Progenitor cell of endocrine pancreas (in vitro differentiated cells): ENCODE results near the gene CYS1. TPM values are rescaled to one million over a fixed set of nuclear protein-coding genes. Genes with fewer than 3 reads are reported as not detected.
A peak's percentile ranks its signal among the peaks of the same experiment; 100 is the strongest.

Experiments used
- DNase-seq: peaks from one replicate; pipeline ENCODE4 v3.0.0; 2021; ENCODE audit warnings: low spot score; ENCODE audit not compliant: unreplicated experiment
- H3K27ac Mint-ChIP-seq: 2 replicates; pipeline ENCODE4 v1.8.0; 2021; ENCODE audit warnings: mild to moderate bottlenecking, moderate library complexity, mixed read lengths
- H3K27me3 Mint-ChIP-seq: 2 replicates; pipeline ENCODE4 v1.8.0; 2021; ENCODE audit warnings: mixed read lengths
- H3K36me3 Mint-ChIP-seq: 2 replicates; pipeline ENCODE4 v1.8.0; 2022; ENCODE audit warnings: mixed read lengths; ENCODE audit not compliant: insufficient read depth
- H3K4me1 Mint-ChIP-seq: 2 replicates; pipeline ENCODE4 v1.8.0; 2021; ENCODE audit warnings: low read depth, mixed read lengths
- H3K4me3 Mint-ChIP-seq: 2 replicates; pipeline ENCODE4 v1.8.0; 2021; ENCODE audit warnings: low read depth, mild to moderate bottlenecking, moderate library complexity, mixed read lengths
- H3K9me3 Mint-ChIP-seq: 2 replicates; pipeline ENCODE4 v1.8.0; 2021; ENCODE audit warnings: low read depth, mixed read lengths
- CTCF ChIP-seq: fragments of 200-600 bp; sonication (generic); IDR thresholded peaks from one replicate; pipeline ENCODE4 v1.5.0; 2021; ENCODE audit warnings: antibody characterized with exemption, mild to moderate bottlenecking; ENCODE audit not compliant: unreplicated experiment
- total RNA-seq: library from RNA; stranded (reverse); gene quantifications from 2 replicates; pipeline ENCODE4 v1.2.1, GENCODE V29; 2021

The CYS1 gene
- total RNA-seq, 1 donor from 2014 or later = 2.3 TPM

DNA sequence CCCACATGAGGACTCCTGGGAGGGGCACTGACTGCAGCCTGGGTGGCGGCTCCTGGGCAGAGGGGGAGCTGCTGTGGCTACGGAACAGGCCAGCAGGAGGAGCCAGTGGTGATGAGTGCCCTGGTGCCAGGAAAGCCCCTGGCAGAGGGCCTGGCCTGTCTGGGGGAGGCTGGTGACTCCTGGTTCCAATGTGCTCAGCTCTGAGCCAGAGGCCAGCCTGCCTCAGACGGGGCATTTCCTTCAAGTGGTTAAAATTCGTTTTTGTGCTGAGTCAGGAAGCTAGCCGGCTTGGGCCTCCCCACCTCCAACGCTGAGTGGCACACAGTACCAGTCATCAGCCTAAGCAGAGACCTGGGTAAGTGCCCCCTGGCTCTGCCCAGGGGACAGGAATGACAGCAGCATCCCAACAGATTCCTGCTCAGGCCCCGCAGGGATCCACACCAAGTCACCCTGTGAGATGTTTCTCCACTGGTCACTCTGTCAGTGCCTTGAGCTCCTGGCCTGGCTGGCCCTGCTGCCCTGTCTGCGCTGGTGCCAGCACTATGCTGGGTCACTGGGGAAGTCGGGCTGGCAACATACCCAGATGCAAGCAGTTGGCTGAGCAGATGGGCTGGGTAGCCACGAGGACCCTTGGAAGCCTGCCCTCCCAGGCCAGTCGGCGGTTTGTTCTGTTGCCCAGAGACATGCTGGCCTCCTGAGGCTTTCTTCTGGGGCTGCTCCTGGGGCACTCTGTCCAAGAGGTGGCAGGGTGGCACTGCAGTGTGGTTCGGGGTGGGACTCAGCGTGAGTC, 43.9 kb downstream of the CYS1 start:
- DNase-seq = no peak
- TF ChIP-seq CTCF = peak; percentile 23

GRCh38 chr2:10035633-10036032, 44.6 kb downstream of the CYS1 start:
- TF ChIP-seq CTCF = no peak
- Mint-ChIP-seq H3K4me1 (peaks cover 2% of the 10 kb centered on the region), H3K9me3 (no peaks in the 10 kb centered on the region), H3K36me3 (peaks cover under 1% of the 10 kb centered on the region), H3K27me3 (peaks cover 18% of the 10 kb centered on the region), H3K27ac (no peak overlapping the region), H3K4me3 (no peak overlapping the region)
- no peak for DNase-seq

More for the DNA sequence above, 43.9 kb downstream of the CYS1 start:
- Mint-ChIP-seq H3K4me1 (peaks cover 2% of the 10 kb centered on the region), H3K4me3 (no peak overlapping the region), H3K9me3 (no peaks in the 10 kb centered on the region), H3K27ac (no peak overlapping the region), H3K27me3 (peaks cover 25% of the 10 kb centered on the region), H3K36me3 (peaks cover 2% of the 10 kb centered on the region)

DNA sequence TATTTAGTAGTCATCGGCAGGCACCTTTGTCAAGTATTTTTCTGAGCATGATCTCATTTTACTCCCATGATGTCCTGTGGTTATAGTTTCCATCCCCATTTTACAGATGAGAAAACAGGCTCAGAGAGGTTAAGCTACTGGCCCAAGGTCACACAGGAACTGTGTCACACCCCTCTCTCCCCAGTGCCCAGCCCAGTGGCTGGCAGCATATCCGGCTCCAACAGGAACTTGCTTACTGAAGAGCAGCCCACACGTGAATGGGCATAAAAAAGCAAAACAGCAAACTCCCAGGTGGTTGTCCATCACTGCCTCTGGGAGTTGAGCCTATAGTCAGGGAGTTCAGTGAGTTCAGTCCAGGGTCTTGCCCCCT, 45.2 kb downstream of the CYS1 start:
- Mint-ChIP-seq H3K27me3 (peaks cover 19% of the 10 kb centered on the region), H3K36me3 (no peaks in the 10 kb centered on the region), H3K27ac (no peak overlapping the region), H3K4me1 (peaks cover 6% of the 10 kb centered on the region), H3K9me3 (no peaks in the 10 kb centered on the region), H3K4me3 (no peak overlapping the region)
- TF ChIP-seq CTCF = no peak
- no peak for DNase-seq

DNA sequence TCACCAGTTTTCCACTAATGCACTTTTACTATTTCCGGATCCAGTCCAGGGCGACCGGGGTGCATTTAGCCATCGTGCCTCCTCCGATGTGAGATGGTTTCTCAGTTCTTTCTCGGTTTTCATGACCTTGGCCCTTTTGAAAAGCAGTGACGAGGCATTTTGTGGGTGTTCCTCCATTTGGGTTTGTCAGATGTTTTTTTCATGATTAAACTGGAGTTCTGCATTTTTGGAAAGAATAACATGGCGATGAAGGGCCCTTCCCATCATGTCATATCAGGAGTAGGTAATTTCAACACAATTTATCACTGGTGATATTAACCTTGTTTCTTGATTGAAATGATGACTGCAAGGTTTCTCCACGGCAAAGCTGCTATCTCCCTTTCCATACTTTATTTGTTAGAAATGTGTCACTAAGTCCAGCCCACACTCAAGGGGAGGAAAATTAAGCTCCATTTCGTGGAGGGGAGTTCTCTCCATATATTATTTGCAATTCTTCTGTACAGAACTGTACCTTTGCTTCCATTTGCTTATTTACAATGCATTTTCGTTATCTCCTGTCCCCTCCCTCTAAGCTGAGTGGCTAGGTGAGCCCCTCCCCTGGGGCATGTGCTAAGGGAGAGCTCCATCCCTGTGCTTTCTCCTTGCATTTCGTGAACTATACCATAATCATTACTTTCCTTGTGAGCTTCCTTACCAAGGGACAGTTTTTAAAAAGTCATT, 45.7 kb downstream of the CYS1 start:
- TF ChIP-seq CTCF = no peak
- Mint-ChIP-seq H3K9me3 (no peaks in the 10 kb centered on the region), H3K4me3 (no peak overlapping the region), H3K27me3 (peaks cover 18% of the 10 kb centered on the region), H3K27ac (peak overlapping the region; percentile 78), H3K36me3 (no peaks in the 10 kb centered on the region), H3K4me1 (peaks cover 8% of the 10 kb centered on the region)
- DNase-seq = no peak

DNA sequence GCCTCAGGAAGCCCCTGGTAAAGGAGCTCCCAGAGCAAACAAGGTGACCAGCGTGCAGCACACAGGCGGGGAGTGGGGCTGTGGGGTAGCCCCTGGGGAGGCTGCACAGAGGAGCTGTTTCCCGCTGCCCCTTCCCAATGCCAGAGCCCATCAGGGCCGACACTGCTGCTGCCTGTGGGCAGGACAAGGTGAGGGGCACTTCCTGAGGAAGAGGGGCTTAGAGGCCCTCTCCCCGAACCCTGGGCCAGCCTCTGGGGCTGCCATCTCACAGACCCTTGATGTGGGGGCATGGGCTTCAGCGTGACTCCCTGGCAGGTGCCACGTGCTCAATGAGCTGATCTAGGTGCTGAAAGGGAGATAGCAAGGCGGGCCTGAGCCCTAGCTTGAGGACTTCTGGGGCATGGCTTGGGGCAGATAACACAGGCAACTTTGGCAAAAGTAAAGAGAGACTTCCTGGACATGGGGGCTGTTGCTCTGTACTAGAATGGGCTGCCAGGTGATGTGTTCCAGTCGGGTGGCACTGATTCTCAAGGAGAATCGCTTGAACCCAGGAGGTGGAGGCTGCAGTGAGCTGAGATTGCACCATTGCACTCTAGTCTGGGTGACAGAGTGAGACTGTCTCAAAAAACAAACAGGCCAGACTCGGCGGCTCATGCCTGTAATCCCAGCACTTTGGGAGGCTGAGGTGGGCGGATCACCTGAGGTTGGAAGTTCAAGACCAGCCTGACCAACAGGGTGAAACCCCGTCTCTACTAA, 46.8 kb downstream of the CYS1 start:
- Mint-ChIP-seq H3K27ac (no peak overlapping the region), H3K4me3 (no peak overlapping the region), H3K27me3 (peaks cover 8% of the 10 kb centered on the region), H3K4me1 (peaks cover 8% of the 10 kb centered on the region), H3K36me3 (no peaks in the 10 kb centered on the region), H3K9me3 (no peaks in the 10 kb centered on the region)
- no peak for DNase-seq
- no peak for TF ChIP-seq CTCF
